T follicular helper cell (primary cell): ENCODE measurements around the gene VSX2.
A peak's percentile ranks its signal among the peaks of the same experiment; 100 is the strongest.

Source experiments
- DNase-seq: peaks from one replicate; pipeline ENCODE4 v3.0.0-alpha.2; 2020; ENCODE audit warnings: low read depth

The VSX2 gene

GRCh38 chr14:74302152-74302628 is 62.9 kb downstream of the VSX2 start:
- no peak for DNase-seq

GRCh38 chr14:74302634-74303569 is 63.7 kb downstream of the VSX2 start, which contains the start of gene ABCD4:
Gene ABCD4 (minus strand): TSS chr14:74302934. CDS start chr14:74302912, 22 bp downstream.
- DNase-seq: peak; percentile 54

GRCh38 chr14:74308695-74309094 is 69.4 kb downstream of the VSX2 start:
- no peak for DNase-seq

GRCh38 chr14:74309125-74310022 is 70.1 kb downstream of the VSX2 start:
- DNase-seq: no peak

GRCh38 chr14:74312161-74312560 is 72.9 kb downstream of the VSX2 start:
- DNase-seq: no peak
